HepG2 (cell line): ENCODE results near the gene PCSK7. TPM values are rescaled to one million over a fixed set of nuclear protein-coding genes. Genes with fewer than 3 reads are reported as not detected.

Source experiments
- ATF4 ChIP-seq, 2 experiments: fragments of 450-650 bp in 1 of 2; sonication (generic) in 1 of 2; formaldehyde crosslinking; IDR thresholded peaks; 2 replicates each; pipeline versions ENCODE4 v1.5.0 to v1.8.0; 2020 to 2022; ENCODE audit warnings: mild to moderate bottlenecking in 1 of 2, missing genetic modification reagents in 1 of 2
- FOXA3 ChIP-seq: IDR thresholded peaks from 2 replicates; pipeline ENCODE4 v1.6.1; 2016; ENCODE audit warnings: missing genetic modification reagents, missing compliant biosample characterization
- GATAD1 ChIP-seq: IDR thresholded peaks from 2 replicates; pipeline ENCODE4 v1.6.1; 2016; ENCODE audit warnings: missing genetic modification reagents, missing compliant biosample characterization
- GLMP ChIP-seq: sonication (generic); formaldehyde crosslinking; IDR thresholded peaks from 2 replicates; pipeline ENCODE4 v1.9.0; 2021; ENCODE audit warnings: missing genetic modification reagents, mild to moderate bottlenecking, borderline replicate concordance
- KDM2A ChIP-seq: sonication (generic); formaldehyde crosslinking; IDR thresholded peaks from 2 replicates; pipeline ENCODE4 v1.4.0; 2020; ENCODE audit warnings: low read depth, missing genetic modification reagents, borderline replicate concordance
- MXI1 ChIP-seq: IDR thresholded peaks from 3 replicates; pipeline ENCODE4 v1.6.1; 2012; ENCODE audit warnings: low read depth, low read length, inconsistent platforms, borderline replicate concordance
- PLSCR1 ChIP-seq: sonication (generic); formaldehyde crosslinking; IDR thresholded peaks from 2 replicates; pipeline ENCODE4 v1.5.0; 2020; ENCODE audit warnings: missing genetic modification reagents, mild to moderate bottlenecking, borderline replicate concordance
- TFE3 ChIP-seq: IDR thresholded peaks from 2 replicates; pipeline ENCODE4 v1.6.1; 2016
- ZBTB39 ChIP-seq: sonication (generic); formaldehyde crosslinking; IDR thresholded peaks from 2 replicates; pipeline ENCODE4 v1.5.0; 2020; ENCODE audit warnings: missing genetic modification reagents
- ZBTB46 ChIP-seq: sonication (generic); formaldehyde crosslinking; IDR thresholded peaks from 2 replicates; pipeline ENCODE4 v1.4.0; 2020; ENCODE audit warnings: mild to moderate bottlenecking, missing genetic modification reagents, borderline replicate concordance
- ZNF160 ChIP-seq: sonication (generic); formaldehyde crosslinking; IDR thresholded peaks from 2 replicates; pipeline ENCODE4 v1.8.0; 2022; ENCODE audit warnings: mild to moderate bottlenecking, inconsistent platforms, missing genetic modification reagents
- ZNF24 ChIP-seq: fragments of 450-650 bp; IDR thresholded peaks from 2 replicates; pipeline ENCODE4 v1.6.1; 2017; ENCODE audit warnings: antibody characterized with exemption, mild to moderate bottlenecking
- ZNF335 ChIP-seq: sonication (generic); formaldehyde crosslinking; IDR thresholded peaks from 2 replicates; pipeline ENCODE4 v1.4.0; 2020; ENCODE audit warnings: missing genetic modification reagents
- ZNF761 ChIP-seq: sonication (generic); formaldehyde crosslinking; conservative IDR thresholded peaks from 2 replicates; pipeline ENCODE4 v1.4.0; 2020; ENCODE audit warnings: mild to moderate bottlenecking, missing genetic modification reagents
- ZNF770 ChIP-seq: sonication (generic); formaldehyde crosslinking; IDR thresholded peaks from 2 replicates; pipeline ENCODE4 v1.5.0; 2020; ENCODE audit warnings: mild to moderate bottlenecking, missing genetic modification reagents
- polyA plus RNA-seq, 8 experiments: library from polyadenylated mRNA; depleted of rRNA in 3 of 8; stranded (reverse) in 7 of 8; unstranded in 1 of 8; fragments of >200 nt; fragmentation: Illumina TruSeq in 4 of 8; extraction: Trizol in 4 of 8; gene quantifications; 2 replicates each; pipeline versions ENCODE4 v1.2.1 to v1.2.3, GENCODE V29; 2011 to 2016; ENCODE audit warnings: low read depth in 4 of 8, missing spikeins in 1 of 8, mixed read lengths in 1 of 8; ENCODE audit not compliant: insufficient read depth in 1 of 8
- total RNA-seq, 5 experiments: library from RNA; depleted of rRNA; stranded (reverse); fragments of >200 nt; fragmentation: Illumina TruSeq; extraction: Trizol; gene quantifications; 2 replicates each; pipeline ENCODE4 v1.2.3, GENCODE V29; 2016; ENCODE audit warnings: low read depth in 1 of 5

PCSK7 gene
- total and polyA plus RNA-seq, 2 of the 13 experiments (the other 11 are each of a cell fraction or from before 2014, with no cell fraction given) = 13.4 to 13.8 TPM

GRCh38 chr11:117180661-117181585 lies 51.0 kb downstream of the PCSK7 start (continued):
- TF ChIP-seq ZNF770 = peak; percentile 65
- no peak for TF ChIP-seq ATF4 (CRISPR knock-in tag; IDR thresholded peaks at IDR 0.05)
- TF ChIP-seq PLSCR1 (CRISPR knock-in tag) = no peak
- TF ChIP-seq GLMP (CRISPR knock-in tag) = no peak
- no peak for TF ChIP-seq ZNF761 (CRISPR knock-in tag)
- no peak for TF ChIP-seq FOXA3 (CRISPR knock-in tag)
- TF ChIP-seq TFE3 (CRISPR knock-in tag) = no peak
- 0 out of 2 replicates have a peak, but pooled peaks have one; percentile 61 for TF ChIP-seq KDM2A (CRISPR knock-in tag)
- no peak for TF ChIP-seq ZBTB39 (CRISPR knock-in tag)
- TF ChIP-seq ZNF24 = no peak
- TF ChIP-seq MXI1 = peak; percentile 46; the same call in 1 of the 3 replicates
- no peak for TF ChIP-seq ZNF160 (CRISPR knock-in tag)
- no peak for TF ChIP-seq ZBTB46 (CRISPR knock-in tag)
- TF ChIP-seq ZNF335 (CRISPR knock-in tag) = no peak
- no peak; the same call in 1 of the 2 replicates for TF ChIP-seq GATAD1 (CRISPR knock-in tag)
